ENCODE results near the gene BTG2.
A peak's percentile ranks its signal among the peaks of the same experiment; 100 is the strongest.

DNA sequence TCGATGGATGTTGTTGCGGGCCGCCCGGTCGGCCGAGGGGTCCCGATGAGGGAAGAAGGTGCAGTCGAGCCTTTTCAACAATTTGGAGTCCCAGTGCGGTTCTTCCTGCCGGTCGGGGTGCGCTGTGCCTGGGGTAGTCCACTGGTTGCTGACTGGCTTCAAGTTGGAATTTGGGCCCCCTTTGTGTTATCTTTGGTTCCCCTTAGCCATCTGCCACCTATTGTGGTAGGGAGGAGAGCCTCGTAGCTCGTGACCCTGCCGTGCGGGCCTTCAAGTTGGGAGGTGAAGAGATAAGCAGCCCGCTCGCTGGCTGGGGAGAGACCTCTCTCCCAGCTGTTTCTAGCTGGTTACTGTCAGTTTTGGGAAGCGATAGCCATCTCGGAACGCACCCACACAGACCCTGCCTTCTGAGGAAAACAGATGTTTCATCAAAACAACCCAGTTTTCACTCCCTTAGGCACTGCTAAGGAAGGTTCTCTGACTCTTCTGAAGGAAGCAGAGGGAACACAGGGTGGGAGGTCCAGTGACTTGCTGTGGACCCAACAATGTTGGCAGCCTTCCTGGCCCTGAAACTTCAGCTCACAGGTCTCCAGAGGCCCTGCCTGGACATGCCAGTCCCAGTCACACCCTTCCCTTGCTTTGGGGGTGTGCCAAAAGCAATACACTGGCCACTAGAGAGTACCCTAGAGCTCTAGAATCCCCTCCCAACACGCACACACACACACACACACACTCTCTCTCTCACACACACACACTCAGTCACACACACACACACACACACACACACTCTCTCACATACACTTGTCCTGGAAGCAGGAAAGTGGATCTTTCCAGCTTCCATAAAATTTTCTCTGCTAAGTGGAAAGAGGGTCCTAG lies 1.0 kb downstream of the BTG2 start:
- TF ChIP-seq EZH2phosphoT487 (IDR thresholded peaks at IDR 0.05; ENCODE audit: borderline replicate concordance) (no peak), CTCF (conservative IDR thresholded peaks at IDR 0.05; ENCODE audit: low read length) (peak; percentile 49)

All from Loucy (cell line).